Middle frontal gyrus (tissue), 1 donor: Measurements from ENCODE around the gene NUDCD3.
A peak's percentile ranks its signal among the peaks of the same experiment; 100 is the strongest.

Experiments
- DNase-seq: peaks from one replicate; pipeline ENCODE4 v3.0.0-alpha.2; 2015; ENCODE audit warnings: low spot score; ENCODE audit errors: extremely low spot score

The NUDCD3 gene

GRCh38 chr7:44402401-44403060 is 87.9 kb downstream of the NUDCD3 start:
- no peak for DNase-seq

GRCh38 chr7:44401692-44402091 is 88.8 kb downstream of the NUDCD3 start:
- DNase-seq: no peak

GRCh38 chr7:44400033-44400511 is 90.4 kb downstream of the NUDCD3 start:
- no peak for DNase-seq

- DNase-seq: no peak
Observed at GRCh38 chr7:44398953-44399574, 91.4 kb downstream of the NUDCD3 start.

- peak; percentile 53 for DNase-seq
Observed at GRCh38 chr7:44398511-44398911, 91.9 kb downstream of the NUDCD3 start.

- DNase-seq: no peak
Observed at GRCh38 chr7:44396931-44397545, 93.4 kb downstream of the NUDCD3 start.

- no peak for DNase-seq
Observed at GRCh38 chr7:44396496-44396895, 94.0 kb downstream of the NUDCD3 start.

- no peak for DNase-seq
Observed at GRCh38 chr7:44395067-44395466, 95.4 kb downstream of the NUDCD3 start.

GRCh38 chr7:44394636-44395035 is 95.8 kb downstream of the NUDCD3 start:
- DNase-seq: no peak

- no peak for DNase-seq
Observed at GRCh38 chr7:44394112-44394447, 96.4 kb downstream of the NUDCD3 start.

GRCh38 chr7:44393238-44394111 is 97.0 kb downstream of the NUDCD3 start:
- no peak for DNase-seq

- no peak for DNase-seq
Observed at GRCh38 chr7:44392618-44393010, 97.8 kb downstream of the NUDCD3 start.

- DNase-seq: no peak
Observed at GRCh38 chr7:44391746-44392617, 98.5 kb downstream of the NUDCD3 start.

GRCh38 chr7:44391171-44391570 is 99.3 kb downstream of the NUDCD3 start:
- no peak for DNase-seq

GRCh38 chr7:44390701-44391100 is 99.8 kb downstream of the NUDCD3 start:
- no peak for DNase-seq

GRCh38 chr7:44388089-44388970 is 102.1 kb downstream of the NUDCD3 start:
- peak; percentile 48 for DNase-seq

GRCh38 chr7:44387389-44387788 is 103.1 kb downstream of the NUDCD3 start:
- no peak for DNase-seq

GRCh38 chr7:44386139-44386913 is 104.1 kb downstream of the NUDCD3 start:
- no peak for DNase-seq
